ENCODE data around the gene ACP3. TPM values are rescaled to one million over a fixed set of nuclear protein-coding genes. Genes with fewer than 3 reads are reported as not detected.
A peak's percentile ranks its signal among the peaks of the same experiment; 100 is the strongest.

The ACP3 gene
- total RNA-seq, 2 donors from 2014 or later = 1,778 to 14,359 TPM

GRCh38 chr3:132325103-132325606, 7.9 kb downstream of the ACP3 start:
- no peaks in the 10 kb centered on the region for H3K27me3 ChIP-seq (replicated peaks; ENCODE audit: insufficient read depth)
- WGBS = 48% methylated on average over 4 of the region's 4 CpGs
- peak overlapping the region; percentile 89 to 90 for H3K27ac ChIP-seq
- no peak for DNase-seq (ENCODE audit: low spot score)
- intact Hi-C loops (cut with DNase I) = no loop called here
- H3K4me3 ChIP-seq = peak overlapping the region in 1 of 2 donors; percentile 39
- no peaks in the 10 kb centered on the region for H3K4me1 ChIP-seq (replicated peaks)
- H3K36me3 ChIP-seq = no peaks in the 10 kb centered on the region
- H3K9me3 ChIP-seq = no peaks in the 10 kb centered on the region
- TF ChIP-seq POLR2A (IDR thresholded peaks at IDR 0.05) (no peak), CTCF (IDR thresholded peaks at IDR 0.05) (no peak), POLR2AphosphoS5 (IDR thresholded peaks at IDR 0.05) (no peak)

GRCh38 chr3:132325634-132326033, 8.4 kb downstream of the ACP3 start:
- no peaks in the 10 kb centered on the region for H3K4me1 ChIP-seq (replicated peaks)
- intact Hi-C loops (cut with DNase I) = no loop called here
- H3K36me3 ChIP-seq = peaks cover 0 to 3% of the 10 kb centered on the region in 2 donors
- WGBS = 54% methylated on average over 2 of the region's 2 CpGs
- TF ChIP-seq POLR2AphosphoS5 (IDR thresholded peaks at IDR 0.05) (no peak), CTCF (IDR thresholded peaks at IDR 0.05) (no peak), POLR2A (IDR thresholded peaks at IDR 0.05) (no peak)
- H3K9me3 ChIP-seq = no peaks in the 10 kb centered on the region
- H3K27ac ChIP-seq = peak overlapping the region; percentile 89 to 90
- no peaks in the 10 kb centered on the region for H3K27me3 ChIP-seq (replicated peaks; ENCODE audit: insufficient read depth)
- peak overlapping the region in 1 of 2 donors; percentile 39 for H3K4me3 ChIP-seq
- DNase-seq (ENCODE audit: low spot score) = no peak

DNA sequence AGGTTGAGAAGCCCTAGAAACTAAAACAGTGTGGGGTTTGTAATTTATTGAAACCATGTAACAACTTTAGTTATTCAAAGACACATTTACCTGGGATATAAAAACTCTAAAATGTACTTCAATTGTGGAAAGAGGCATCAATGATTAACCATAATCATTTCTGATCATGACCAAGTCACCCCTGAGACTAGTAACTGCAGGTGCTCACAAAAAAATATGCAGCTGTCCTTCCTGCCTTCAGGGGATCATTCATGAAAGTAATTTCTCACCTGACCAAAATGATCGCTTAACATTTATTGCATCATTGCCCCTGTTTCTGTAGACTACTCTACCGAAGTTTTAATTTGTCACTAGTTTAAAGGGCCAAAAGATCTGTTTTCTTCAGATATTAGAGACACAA, 9.0 kb downstream of the ACP3 start:
- Histone ChIP-seq H3K4me1 (replicated peaks) (no peaks in the 10 kb centered on the region), H3K36me3 (peaks cover 0 to 5% of the 10 kb centered on the region in 2 donors), H3K27me3 (replicated peaks; ENCODE audit: insufficient read depth) (no peaks in the 10 kb centered on the region), H3K9me3 (no peaks in the 10 kb centered on the region), H3K27ac (peak overlapping the region; percentile 89 to 90), H3K4me3 (peak overlapping the region in 1 of 2 donors; percentile 39)
- no peak for DNase-seq (ENCODE audit: low spot score)
- WGBS = 51% methylated on average over 2 of the region's 2 CpGs
- TF ChIP-seq POLR2AphosphoS5 (IDR thresholded peaks at IDR 0.05) = no peak
- intact Hi-C loops (cut with DNase I) = no loop called here

GRCh38 chr3:132332082-132332481, 14.9 kb downstream of the ACP3 start:
- Histone ChIP-seq H3K9me3 (no peaks in the 10 kb centered on the region), H3K36me3 (peaks cover 0 to 24% of the 10 kb centered on the region in 2 donors), H3K27me3 (replicated peaks; ENCODE audit: insufficient read depth) (no peaks in the 10 kb centered on the region), H3K27ac (peak overlapping the region; percentile 48 to 89), H3K4me3 (no peak overlapping the region), H3K4me1 (replicated peaks) (peaks cover 4% of the 10 kb centered on the region)
- TF ChIP-seq CTCF (IDR thresholded peaks at IDR 0.05) (no peak), POLR2A (IDR thresholded peaks at IDR 0.05) (no peak), POLR2AphosphoS5 (IDR thresholded peaks at IDR 0.05) (no peak)
- WGBS = 70% methylated on average over 6 of the region's 6 CpGs
- no peak for DNase-seq (ENCODE audit: low spot score)
- intact Hi-C loops (cut with DNase I) = loop anchor here (5.0 kb wide), 1 partner anchor 65 kb away; no protein-coding TSS in a partner anchor

GRCh38 chr3:132332508-132332907, 15.3 kb downstream of the ACP3 start:
- H3K27me3 ChIP-seq (replicated peaks; ENCODE audit: insufficient read depth) = no peaks in the 10 kb centered on the region
- no peak for TF ChIP-seq CTCF (IDR thresholded peaks at IDR 0.05)
- no peak for TF ChIP-seq POLR2A (IDR thresholded peaks at IDR 0.05)
- no peak for TF ChIP-seq POLR2AphosphoS5 (IDR thresholded peaks at IDR 0.05)
- H3K9me3 ChIP-seq = no peaks in the 10 kb centered on the region
- 15% methylated on average over 1 of the region's 1 CpG for WGBS
- peaks cover 0 to 24% of the 10 kb centered on the region in 2 donors for H3K36me3 ChIP-seq
- intact Hi-C loops (cut with DNase I) = loop anchor here (5.0 kb wide), 1 partner anchor 65 kb away; no protein-coding TSS in a partner anchor
- peak overlapping the region; percentile 48 to 89 for H3K27ac ChIP-seq
- no peak for DNase-seq (ENCODE audit: low spot score)
- no peak overlapping the region for H3K4me3 ChIP-seq
- H3K4me1 ChIP-seq (replicated peaks) = peaks cover 4% of the 10 kb centered on the region
